ENCODE measurements around the gene REEP1. TPM values are rescaled to one million over a fixed set of nuclear protein-coding genes. Genes with fewer than 3 reads are reported as not detected.

REEP1 gene
- total and polyA plus RNA-seq, 2 of the 4 experiments (the other 2 are of a cell fraction) = under 0.01 to 0.03 TPM

DNA sequence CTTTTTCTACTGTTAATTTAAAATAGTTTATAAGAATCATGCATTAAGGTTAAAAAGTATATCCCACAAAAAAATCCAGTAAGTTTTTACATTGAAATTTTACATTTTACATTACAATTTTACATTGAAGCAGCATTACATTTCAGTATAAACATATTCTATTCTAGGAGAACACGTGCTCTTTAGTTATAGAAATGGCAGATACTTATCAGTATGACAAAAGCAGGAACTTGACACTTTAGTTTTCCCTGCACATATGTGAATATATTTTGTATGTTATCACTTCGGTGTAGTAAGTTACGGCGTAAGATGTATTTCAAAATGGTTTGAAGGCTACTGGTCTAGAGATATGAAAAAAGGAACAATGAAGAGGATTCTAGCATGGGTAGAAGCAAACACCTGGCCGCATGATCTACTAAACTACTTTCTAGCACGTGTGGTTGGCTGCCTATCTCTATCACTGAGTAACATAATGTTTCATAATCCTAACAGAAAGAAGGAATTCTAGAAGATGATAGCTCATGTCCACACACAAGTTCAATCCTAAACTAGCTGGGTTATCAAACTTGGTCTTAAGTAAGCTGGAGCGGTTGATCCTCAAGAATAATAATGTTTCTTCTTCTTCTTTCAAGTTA lies 147.5 kb downstream of the REEP1 start:
- H3K79me1 ChIP-seq (ENCODE audit: low read depth in 1 of 2, low read length in 2 of 2) = peaks cover 29 to 62% of the 10 kb centered on the region in 2 experiments
- H4K5ac ChIP-seq (ENCODE audit: low read depth, low read length) = no peak overlapping the region
- H3K9me3 ChIP-seq (ENCODE audit: control insufficient read depth, insufficient read depth, low read length) = no peaks in the 10 kb centered on the region
- H3K23ac ChIP-seq (ENCODE audit: low read depth, low read length) = no peak overlapping the region
- H3K36me3 ChIP-seq (ENCODE audit: control insufficient read depth, insufficient read depth, low read length) = peaks cover 4% of the 10 kb centered on the region; the same call in 1 of the 2 replicates
- BruUV-seq (replicated peaks) = no TSS peak
- no peak overlapping the region for H3K4ac ChIP-seq (ENCODE audit: low read depth, low read length)
- in situ Hi-C loops (cut with MboI; ENCODE audit: low sequenced_read_pairs) (no loop called here), intact Hi-C loops (cut with micrococcal nuclease) (no loop called here), dilution Hi-C loops (cut with HindIII; ENCODE audit: low sequenced_read_pairs, unreplicated experiment) (no loop called here)
- H2BK5ac ChIP-seq (ENCODE audit: low read depth, low read length, poor library complexity, severe bottlenecking) = no peak overlapping the region
- no peak overlapping the region for H3K18ac ChIP-seq (ENCODE audit: low read depth, low read length)
- no peak overlapping the region for H3K27ac ChIP-seq (ENCODE audit: insufficient read depth, low read length)
- no peak overlapping the region for H3K9ac ChIP-seq (ENCODE audit: low read depth, low read length)
- H2AK5ac ChIP-seq (ENCODE audit: low read depth, low read length) = no peak overlapping the region
- H3K9me1 ChIP-seq (ENCODE audit: insufficient read depth, low read length) = peaks cover 13% of the 10 kb centered on the region
- no peak overlapping the region for H2BK15ac ChIP-seq (ENCODE audit: low read depth, low read length)
- H4K91ac ChIP-seq (ENCODE audit: insufficient read depth, low read depth, low read length) = no peak overlapping the region
- H3K4me1 ChIP-seq (ENCODE audit: control insufficient read depth, insufficient read depth, low read length) = peaks cover 4% of the 10 kb centered on the region
- H3K56ac ChIP-seq (ENCODE audit: extremely low read depth, insufficient read depth, low read length) = no peak overlapping the region
- no peak overlapping the region for H3K14ac ChIP-seq (replicated peaks; ENCODE audit: low read depth, low read length)
- no peak overlapping the region for H2AFZ ChIP-seq (replicated peaks; ENCODE audit: low read length, poor library complexity)
- no peak overlapping the region for H2BK120ac ChIP-seq (ENCODE audit: low read depth, low read length)
- H3K4me3 ChIP-seq (ENCODE audit: insufficient read depth, low read depth, low read length) = no peak overlapping the region
- ChIA-PET POLR2A (ENCODE audit: unreplicated experiment) (no interaction called here), CTCF (no interaction called here)
- 100% methylated on average over 3 of the region's 7 CpGs; no CpG with 5 or more reads in 1 of the 2 experiments for WGBS, 2 experiments (ENCODE audit: extremely low coverage in 2 of 2, insufficient read length in 1 of 2)
- H3K27me3 ChIP-seq (ENCODE audit: control insufficient read depth, insufficient read depth, low read length) = no peaks in the 10 kb centered on the region
- no peak for ATAC-seq (ENCODE audit: low read depth)
- TF ChIP-seq POLR2A (IDR thresholded peaks at IDR 0.05; ENCODE audit: low read depth, low read length) = no peak
- TF ChIP-seq RCOR1 (IDR thresholded peaks at IDR 0.05; ENCODE audit: insufficient replicate concordance, low read length) = no peak
- no peak for TF ChIP-seq SMC3 (IDR thresholded peaks at IDR 0.05; ENCODE audit: low read depth, low read length)
- TF ChIP-seq RAD21 (IDR thresholded peaks at IDR 0.05; ENCODE audit: low read length) = no peak
- TF ChIP-seq, protein P1, sequence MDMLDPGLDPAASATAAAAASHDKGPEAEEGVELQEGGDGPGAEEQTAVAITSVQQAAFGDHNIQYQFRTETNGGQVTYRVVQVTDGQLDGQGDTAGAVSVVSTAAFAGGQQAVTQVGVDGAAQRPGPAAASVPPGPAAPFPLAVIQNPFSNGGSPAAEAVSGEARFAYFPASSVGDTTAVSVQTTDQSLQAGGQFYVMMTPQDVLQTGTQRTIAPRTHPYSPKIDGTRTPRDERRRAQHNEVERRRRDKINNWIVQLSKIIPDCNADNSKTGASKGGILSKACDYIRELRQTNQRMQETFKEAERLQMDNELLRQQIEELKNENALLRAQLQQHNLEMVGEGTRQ (IDR thresholded peaks at IDR 0.05; ENCODE audit: low read depth, low read length) = no peak
- TF ChIP-seq NFE2L2 (IDR thresholded peaks at IDR 0.05; ENCODE audit: low read depth, low read length) = no peak
- no peak for TF ChIP-seq CHD1 (IDR thresholded peaks at IDR 0.05; ENCODE audit: low read depth, low read length)
- no peak for TF ChIP-seq MAFK (IDR thresholded peaks at IDR 0.05; ENCODE audit: low read depth, low read length)
- no peak for TF ChIP-seq RFX5 (IDR thresholded peaks at IDR 0.05; ENCODE audit: low read depth, low read length)
- TF ChIP-seq, protein P2, sequence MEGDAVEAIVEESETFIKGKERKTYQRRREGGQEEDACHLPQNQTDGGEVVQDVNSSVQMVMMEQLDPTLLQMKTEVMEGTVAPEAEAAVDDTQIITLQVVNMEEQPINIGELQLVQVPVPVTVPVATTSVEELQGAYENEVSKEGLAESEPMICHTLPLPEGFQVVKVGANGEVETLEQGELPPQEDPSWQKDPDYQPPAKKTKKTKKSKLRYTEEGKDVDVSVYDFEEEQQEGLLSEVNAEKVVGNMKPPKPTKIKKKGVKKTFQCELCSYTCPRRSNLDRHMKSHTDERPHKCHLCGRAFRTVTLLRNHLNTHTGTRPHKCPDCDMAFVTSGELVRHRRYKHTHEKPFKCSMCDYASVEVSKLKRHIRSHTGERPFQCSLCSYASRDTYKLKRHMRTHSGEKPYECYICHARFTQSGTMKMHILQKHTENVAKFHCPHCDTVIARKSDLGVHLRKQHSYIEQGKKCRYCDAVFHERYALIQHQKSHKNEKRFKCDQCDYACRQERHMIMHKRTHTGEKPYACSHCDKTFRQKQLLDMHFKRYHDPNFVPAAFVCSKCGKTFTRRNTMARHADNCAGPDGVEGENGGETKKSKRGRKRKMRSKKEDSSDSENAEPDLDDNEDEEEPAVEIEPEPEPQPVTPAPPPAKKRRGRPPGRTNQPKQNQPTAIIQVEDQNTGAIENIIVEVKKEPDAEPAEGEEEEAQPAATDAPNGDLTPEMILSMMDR (conservative IDR thresholded peaks at IDR 0.05; ENCODE audit: low read depth, low read length) = no peak
- no peak for TF ChIP-seq MAZ (IDR thresholded peaks at IDR 0.05; ENCODE audit: borderline replicate concordance, low read depth, low read length)
- TF ChIP-seq, protein P3, sequence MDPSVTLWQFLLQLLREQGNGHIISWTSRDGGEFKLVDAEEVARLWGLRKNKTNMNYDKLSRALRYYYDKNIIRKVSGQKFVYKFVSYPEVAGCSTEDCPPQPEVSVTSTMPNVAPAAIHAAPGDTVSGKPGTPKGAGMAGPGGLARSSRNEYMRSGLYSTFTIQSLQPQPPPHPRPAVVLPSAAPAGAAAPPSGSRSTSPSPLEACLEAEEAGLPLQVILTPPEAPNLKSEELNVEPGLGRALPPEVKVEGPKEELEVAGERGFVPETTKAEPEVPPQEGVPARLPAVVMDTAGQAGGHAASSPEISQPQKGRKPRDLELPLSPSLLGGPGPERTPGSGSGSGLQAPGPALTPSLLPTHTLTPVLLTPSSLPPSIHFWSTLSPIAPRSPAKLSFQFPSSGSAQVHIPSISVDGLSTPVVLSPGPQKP (IDR thresholded peaks at IDR 0.05; ENCODE audit: borderline replicate concordance, low read depth, low read length) = no peak
- TF ChIP-seq FOS (IDR thresholded peaks at IDR 0.05; ENCODE audit: low read depth, low read length) = no peak
- no peak for TF ChIP-seq BHLHE40 (IDR thresholded peaks at IDR 0.05; ENCODE audit: low read depth, low read length)
- H4K20me1 ChIP-seq (ENCODE audit: insufficient read depth, low read length) = peaks cover 62% of the 10 kb centered on the region
- no peak overlapping the region for H4K8ac ChIP-seq (ENCODE audit: low read depth in 2 of 2, low read length in 2 of 2)
- H2AK9ac ChIP-seq (replicated peaks; ENCODE audit: low read depth, low read length, poor library complexity) = no peak overlapping the region
- H2BK20ac ChIP-seq (ENCODE audit: low read depth, low read length) = no peak overlapping the region
- H3K4me2 ChIP-seq (ENCODE audit: low read depth, low read length) = no peak overlapping the region
- DNase-seq = no peak

All from IMR-90 (cell line).